IgD-negative memory B cell (primary cell): Measurements from ENCODE around the gene SLC6A12. TPM values are rescaled to one million over a fixed set of nuclear protein-coding genes. Genes with fewer than 3 reads are reported as not detected.

ENCODE experiments used
- H3K27ac Mint-ChIP-seq, 3 donors: one replicate each; pipeline ENCODE4 v1.8.0; 2020 to 2022; ENCODE audit warnings: mild to moderate bottlenecking in 3 of 3, mixed read lengths in 3 of 3, moderate library complexity in 1 of 3
- H3K27me3 Mint-ChIP-seq: one replicate; pipeline ENCODE4 v1.8.0; 2021; ENCODE audit warnings: mixed read lengths
- H3K36me3 Mint-ChIP-seq: one replicate; pipeline ENCODE4 v1.8.0; 2020; ENCODE audit warnings: mild to moderate bottlenecking, mixed read lengths
- H3K4me1 Mint-ChIP-seq, 3 donors: one replicate each; pipeline ENCODE4 v1.8.0; 2020 to 2022; ENCODE audit warnings: mixed read lengths in 3 of 3, mild to moderate bottlenecking in 1 of 3
- H3K4me3 Mint-ChIP-seq, 4 donors: one replicate each; pipeline ENCODE4 v1.8.0; 2020 to 2022; ENCODE audit warnings: mild to moderate bottlenecking in 4 of 4, mixed read lengths in 4 of 4, moderate library complexity in 3 of 4
- H3K9me3 Mint-ChIP-seq, 3 donors: one replicate each; pipeline ENCODE4 v1.8.0; 2020 to 2021; ENCODE audit warnings: mixed read lengths in 3 of 3, mild to moderate bottlenecking in 1 of 3
- polyA plus RNA-seq: library from polyadenylated mRNA; unstranded; fragments of 300-500 nt; fragmentation: Illumina TruSeq; gene quantifications from one replicate; pipeline ENCODE4 v1.2.3, GENCODE V29; 2021

SLC6A12 gene
- polyA plus RNA-seq, 1 donor from 2014 or later: not detected

DNA sequence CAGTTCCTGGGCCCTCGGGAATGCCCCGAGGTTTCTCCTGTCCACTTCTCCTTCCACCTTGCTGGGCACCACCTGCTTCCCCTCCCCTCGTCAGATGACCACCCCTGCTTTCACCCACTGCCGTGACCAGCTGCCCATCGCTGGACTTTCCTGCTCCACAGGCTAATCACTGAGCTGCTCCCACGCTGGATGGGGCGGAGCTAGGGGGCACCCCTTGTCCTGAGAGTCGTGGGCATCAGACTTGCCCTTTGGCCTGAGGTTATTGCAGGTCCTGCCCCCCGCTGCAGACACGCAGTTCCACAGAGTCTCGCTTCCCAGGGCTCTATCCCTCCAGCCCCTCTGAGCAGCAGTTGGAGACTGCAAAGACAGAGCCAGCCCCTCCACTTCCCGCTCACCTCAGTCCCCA is 427 bp downstream of the SLC6A12 start:
- no peaks in the 10 kb centered on the region for H3K36me3 Mint-ChIP-seq
- no peak overlapping the region for H3K27ac Mint-ChIP-seq
- H3K27me3 Mint-ChIP-seq: peaks cover 41% of the 10 kb centered on the region
- peaks cover 0 to 8% (median 5%) of the 10 kb centered on the region in 3 donors for H3K4me1 Mint-ChIP-seq
- peaks cover 0 to 1% (median 0%) of the 10 kb centered on the region in 3 donors for H3K9me3 Mint-ChIP-seq
- H3K4me3 Mint-ChIP-seq: peak overlapping the region in 1 of 4 donors; percentile 15

DNA sequence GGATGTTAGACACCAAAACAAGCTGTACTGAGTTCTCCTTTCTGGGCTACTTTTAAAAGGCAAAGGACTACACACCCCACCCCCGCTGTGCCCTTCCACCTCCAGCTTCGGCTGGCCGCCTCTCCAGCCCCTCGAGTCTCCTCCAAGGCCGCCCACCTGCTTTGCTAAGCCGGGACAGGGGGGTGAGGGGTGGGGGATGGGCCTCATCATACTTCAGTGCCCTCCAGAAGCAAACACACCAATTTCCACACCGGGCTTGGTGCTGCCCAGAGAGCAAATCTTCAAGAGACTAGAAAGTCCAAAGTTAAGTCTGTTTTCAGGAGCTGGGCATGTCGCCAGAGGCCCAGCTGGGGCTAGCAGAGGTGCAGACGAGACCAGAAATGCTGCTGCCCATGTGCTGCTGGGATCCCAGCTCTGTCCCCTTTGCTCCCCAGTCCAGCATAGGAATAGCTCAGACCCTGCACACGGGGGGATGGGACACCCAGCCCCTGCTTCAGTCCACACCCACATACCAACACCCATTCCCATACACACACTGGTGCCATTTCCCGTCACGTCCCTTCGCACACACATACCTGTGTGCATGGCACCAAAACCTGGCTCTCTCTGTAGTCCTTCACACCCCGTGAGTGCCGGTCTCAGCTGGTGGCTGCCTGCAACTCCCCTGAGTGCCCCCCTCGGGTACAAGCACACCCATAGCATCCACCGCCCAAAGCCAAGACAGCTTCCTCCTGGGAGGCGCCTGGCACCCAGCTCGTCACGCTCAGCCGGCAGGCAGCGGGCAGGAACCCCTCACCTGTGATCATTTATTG is 1.0 kb downstream of the SLC6A12 start:
- Mint-ChIP-seq H3K27me3 (peaks cover 38% of the 10 kb centered on the region), H3K4me3 (peak overlapping the region in 2 of 4 donors; percentile 28 to 74), H3K27ac (no peak overlapping the region), H3K4me1 (peaks cover 0 to 8% (median 5%) of the 10 kb centered on the region in 3 donors), H3K9me3 (peaks cover 0 to 1% (median 0%) of the 10 kb centered on the region in 3 donors), H3K36me3 (no peaks in the 10 kb centered on the region)

DNA sequence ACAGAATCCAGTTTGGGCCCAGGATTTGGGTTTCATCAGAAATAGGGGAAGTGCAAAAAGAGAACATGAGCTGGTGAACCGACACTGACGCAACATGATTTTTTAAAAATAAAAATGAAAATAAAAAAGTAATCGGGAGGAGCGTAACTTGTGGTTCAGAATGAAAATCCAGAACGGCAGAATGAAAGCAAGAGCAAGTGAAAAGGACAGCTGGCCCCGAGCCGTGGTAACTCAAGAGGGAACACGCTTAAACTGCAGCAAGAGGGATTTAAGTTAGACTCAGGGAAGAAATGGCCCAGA is 1.6 kb downstream of the SLC6A12 start:
- Mint-ChIP-seq H3K36me3 (no peaks in the 10 kb centered on the region), H3K9me3 (peaks cover 0 to 1% (median 0%) of the 10 kb centered on the region in 3 donors), H3K27me3 (peaks cover 36% of the 10 kb centered on the region), H3K4me3 (peak overlapping the region in 2 of 4 donors; percentile 74 to 79), H3K27ac (no peak overlapping the region), H3K4me1 (peaks cover 0 to 8% (median 5%) of the 10 kb centered on the region in 3 donors)

DNA sequence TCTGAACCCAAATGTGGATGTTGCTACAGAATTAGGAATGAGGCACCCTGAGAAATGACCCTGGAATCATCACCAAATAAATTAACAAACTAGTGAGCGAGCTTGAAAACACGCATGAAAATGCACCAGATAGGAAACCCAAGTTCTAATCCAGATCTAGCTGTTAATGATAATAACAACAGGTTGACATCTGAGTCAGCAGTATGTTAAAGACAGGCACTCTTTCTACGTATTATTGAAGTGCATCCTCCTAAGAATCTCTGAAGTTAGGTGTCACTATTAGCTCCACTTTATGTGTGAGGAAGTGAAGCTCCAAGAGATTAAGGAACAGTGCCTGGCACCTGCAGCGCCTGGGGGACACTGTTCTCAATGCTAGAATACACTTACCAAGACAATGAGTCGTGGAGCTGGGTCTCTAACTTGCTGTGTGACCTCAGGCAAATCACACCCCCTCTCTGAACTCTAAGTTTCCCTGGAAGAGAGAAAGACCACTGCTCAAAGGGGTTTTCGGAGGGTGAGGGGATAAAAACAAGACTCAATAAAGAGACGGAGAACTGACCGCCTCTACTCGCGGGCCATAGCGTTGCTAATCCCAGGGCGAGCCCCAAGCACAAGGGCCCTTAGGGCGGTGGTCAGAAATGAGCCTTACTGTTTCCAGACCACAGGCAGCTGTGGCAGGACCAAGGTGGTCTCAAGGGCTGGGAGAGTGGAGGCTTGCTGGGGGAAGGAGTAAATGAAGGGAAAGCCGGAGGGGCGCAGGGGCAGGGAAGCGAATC is 2.1 kb downstream of the SLC6A12 start:
- Mint-ChIP-seq H3K4me1 (peaks cover 0 to 8% (median 5%) of the 10 kb centered on the region in 3 donors), H3K4me3 (peak overlapping the region in 2 of 4 donors; percentile 17 to 79), H3K9me3 (no peaks in the 10 kb centered on the region), H3K36me3 (peaks cover 3% of the 10 kb centered on the region), H3K27me3 (peaks cover 34% of the 10 kb centered on the region), H3K27ac (peak overlapping the region in 1 of 3 donors; percentile 39)

DNA sequence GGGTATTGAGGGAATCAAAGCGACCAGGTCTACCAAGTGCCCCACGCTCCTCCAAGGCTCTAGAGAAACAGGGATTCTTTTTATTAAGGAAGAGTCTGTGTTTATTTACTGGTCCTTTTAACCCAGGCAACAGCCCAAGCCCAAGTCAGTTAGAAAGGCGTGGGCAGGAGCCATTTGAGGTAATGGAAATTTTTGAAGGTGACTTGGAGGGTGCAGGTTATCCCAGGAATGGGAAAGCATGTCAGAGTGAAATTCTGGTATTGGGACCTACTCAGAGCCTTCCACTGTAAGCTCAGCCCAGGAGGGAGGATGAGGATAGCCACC is 2.9 kb downstream of the SLC6A12 start:
- Mint-ChIP-seq H3K36me3 (peaks cover 3% of the 10 kb centered on the region), H3K27me3 (peaks cover 37% of the 10 kb centered on the region), H3K9me3 (peaks cover 0 to 4% (median under 1%) of the 10 kb centered on the region in 3 donors), H3K27ac (no peak overlapping the region), H3K4me3 (no peak overlapping the region), H3K4me1 (peaks cover 0 to 8% (median 5%) of the 10 kb centered on the region in 3 donors)

DNA sequence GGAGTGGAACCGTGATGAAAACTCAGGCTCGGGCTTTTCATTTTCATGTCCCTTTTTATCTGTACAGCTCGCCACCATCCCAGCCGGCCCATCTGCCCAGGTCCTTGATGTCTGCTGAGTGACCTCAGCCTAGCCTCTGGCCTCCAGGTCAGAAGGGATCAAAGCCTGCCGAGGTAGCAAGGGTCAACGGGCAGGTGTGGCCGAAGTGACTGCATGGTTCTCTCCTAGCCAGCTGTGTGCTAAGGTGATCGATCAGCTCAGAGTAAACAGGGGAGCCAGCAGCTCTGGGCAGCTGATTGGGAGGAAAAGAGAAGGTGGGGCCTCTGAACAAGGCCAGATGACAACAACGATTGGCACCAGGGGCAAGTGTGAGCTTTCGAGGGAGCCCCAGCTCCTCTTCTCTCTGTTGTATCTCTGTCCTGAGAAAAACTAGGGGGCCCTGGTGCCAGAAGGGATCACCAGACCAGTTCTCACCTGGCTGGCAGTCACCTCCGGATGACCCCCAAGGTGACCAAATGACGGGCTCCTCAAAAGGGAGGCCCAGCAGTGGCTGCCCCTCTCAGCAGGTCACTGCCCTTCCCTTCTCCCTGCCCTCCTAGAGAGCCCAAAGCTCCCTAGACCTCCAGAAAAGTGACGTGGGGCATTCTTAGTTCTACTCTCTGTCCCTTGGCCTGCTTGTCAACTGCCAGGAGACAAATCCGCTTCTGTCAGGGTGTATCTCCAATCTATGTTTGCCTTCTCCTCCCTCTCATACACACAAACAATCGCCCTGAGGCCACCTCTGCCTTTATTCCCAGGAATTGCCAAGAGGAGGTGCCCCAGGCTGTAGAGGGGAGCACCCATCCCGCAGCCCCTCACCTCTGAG is 3.4 kb downstream of the SLC6A12 start:
- Mint-ChIP-seq H3K27me3 (peaks cover 41% of the 10 kb centered on the region), H3K4me3 (no peak overlapping the region), H3K27ac (no peak overlapping the region)

DNA sequence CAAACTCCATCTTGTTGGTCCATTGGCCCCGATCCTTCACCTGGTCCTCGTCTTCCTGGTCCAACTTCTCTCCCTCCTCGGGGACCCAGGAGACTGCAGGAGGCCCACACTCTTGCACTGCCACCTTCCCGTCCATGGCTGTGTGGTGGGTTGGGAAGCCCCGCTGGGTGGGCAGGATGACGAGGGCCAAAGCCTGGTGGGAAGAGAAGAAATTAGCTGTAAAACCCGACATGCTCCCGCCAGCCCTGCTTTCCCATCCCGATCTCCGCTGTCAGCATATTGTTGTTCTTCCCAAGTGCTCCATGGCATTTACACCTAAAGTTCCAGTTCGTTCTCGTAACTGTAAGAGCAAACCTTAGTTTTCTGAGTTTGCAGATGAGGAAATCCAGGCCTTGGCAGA is 4.1 kb downstream of the SLC6A12 start:
- Mint-ChIP-seq H3K4me3 (no peak overlapping the region), H3K27ac (no peak overlapping the region), H3K36me3 (peaks cover 3% of the 10 kb centered on the region), H3K27me3 (peaks cover 46% of the 10 kb centered on the region), H3K9me3 (peaks cover 0 to 7% (median 2%) of the 10 kb centered on the region in 3 donors), H3K4me1 (peaks cover 0 to 8% (median 5%) of the 10 kb centered on the region in 3 donors)

More for the DNA sequence above, 3.4 kb downstream of the SLC6A12 start:
- peaks cover 0 to 7% (median 2%) of the 10 kb centered on the region in 3 donors for H3K9me3 Mint-ChIP-seq
- peaks cover 3% of the 10 kb centered on the region for H3K36me3 Mint-ChIP-seq
- H3K4me1 Mint-ChIP-seq: peaks cover 0 to 8% (median 5%) of the 10 kb centered on the region in 3 donors

DNA sequence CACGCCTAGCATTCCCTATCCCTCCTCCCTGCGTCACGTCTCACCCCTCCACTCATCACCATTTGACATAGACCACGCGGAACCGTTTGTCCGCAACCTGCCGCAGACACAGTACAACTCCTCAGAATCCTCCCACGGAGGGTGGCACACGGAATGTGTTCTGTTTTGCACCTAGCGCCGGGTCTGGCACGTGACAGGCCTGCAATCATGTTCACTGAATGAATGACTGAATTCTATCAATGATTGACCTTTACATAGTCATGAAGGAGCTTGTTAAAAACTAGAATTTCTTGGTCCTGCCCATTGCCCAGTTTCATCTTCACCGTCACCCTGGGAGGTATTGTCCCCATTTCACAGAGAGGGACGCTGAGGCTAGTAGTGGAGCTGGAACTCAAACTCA is 4.7 kb downstream of the SLC6A12 start:
- Mint-ChIP-seq H3K4me1 (peaks cover 0 to 8% (median 5%) of the 10 kb centered on the region in 3 donors), H3K9me3 (peaks cover 0 to 7% (median 2%) of the 10 kb centered on the region in 3 donors), H3K27me3 (peaks cover 51% of the 10 kb centered on the region), H3K36me3 (peaks cover 3% of the 10 kb centered on the region), H3K27ac (no peak overlapping the region), H3K4me3 (no peak overlapping the region)

DNA sequence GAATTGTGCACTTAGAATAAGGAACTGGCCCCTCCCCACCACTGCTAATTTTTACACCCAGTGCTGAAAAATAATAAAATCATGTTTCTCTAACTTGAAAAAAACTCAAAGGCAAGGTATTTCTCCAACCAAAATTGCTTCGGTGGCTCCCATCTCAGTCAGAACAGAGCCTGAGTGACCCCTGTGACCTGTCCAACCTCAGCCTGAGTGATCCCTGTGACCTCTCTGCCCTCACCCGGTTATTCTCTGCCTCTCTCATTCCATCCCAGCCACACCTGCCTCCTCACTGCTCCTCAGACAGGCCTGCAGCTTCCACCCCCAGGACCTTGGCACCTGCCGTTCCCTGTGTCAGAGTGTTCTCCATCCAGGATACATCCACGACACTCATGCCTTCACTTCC is 5.1 kb downstream of the SLC6A12 start:
- peaks cover 3% of the 10 kb centered on the region for H3K36me3 Mint-ChIP-seq
- H3K27ac Mint-ChIP-seq: no peak overlapping the region
- peaks cover 0 to 7% (median 2%) of the 10 kb centered on the region in 3 donors for H3K9me3 Mint-ChIP-seq
- no peak overlapping the region for H3K4me3 Mint-ChIP-seq
- H3K4me1 Mint-ChIP-seq: peaks cover 0 to 8% (median 5%) of the 10 kb centered on the region in 3 donors
- H3K27me3 Mint-ChIP-seq: peaks cover 50% of the 10 kb centered on the region

DNA sequence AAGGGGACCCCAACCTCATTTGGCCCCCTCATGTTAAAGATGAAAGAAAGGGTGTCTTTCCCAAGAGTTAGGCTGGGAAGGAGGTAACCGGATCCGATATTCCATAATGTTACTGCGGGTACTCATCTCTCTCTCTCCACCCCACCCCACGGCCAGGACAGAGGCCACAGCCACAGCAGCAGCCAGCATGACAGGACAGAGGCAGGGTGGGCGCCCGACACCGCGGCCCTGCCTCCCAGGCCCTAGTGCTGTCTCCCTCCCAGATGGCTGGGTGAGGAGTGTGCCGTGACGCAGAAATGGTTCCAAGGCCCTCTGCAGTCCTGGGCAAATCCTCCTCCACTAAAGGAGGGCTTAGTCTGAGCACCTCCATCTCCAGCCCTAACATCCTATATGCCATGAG is 6.2 kb downstream of the SLC6A12 start:
- H3K27ac Mint-ChIP-seq: no peak overlapping the region
- H3K9me3 Mint-ChIP-seq: peaks cover 0 to 7% (median 2%) of the 10 kb centered on the region in 3 donors
- H3K4me3 Mint-ChIP-seq: no peak overlapping the region
- H3K4me1 Mint-ChIP-seq: peaks cover 0 to 2% (median 0%) of the 10 kb centered on the region in 3 donors
- H3K27me3 Mint-ChIP-seq: peaks cover 41% of the 10 kb centered on the region
- peaks cover 3% of the 10 kb centered on the region for H3K36me3 Mint-ChIP-seq

DNA sequence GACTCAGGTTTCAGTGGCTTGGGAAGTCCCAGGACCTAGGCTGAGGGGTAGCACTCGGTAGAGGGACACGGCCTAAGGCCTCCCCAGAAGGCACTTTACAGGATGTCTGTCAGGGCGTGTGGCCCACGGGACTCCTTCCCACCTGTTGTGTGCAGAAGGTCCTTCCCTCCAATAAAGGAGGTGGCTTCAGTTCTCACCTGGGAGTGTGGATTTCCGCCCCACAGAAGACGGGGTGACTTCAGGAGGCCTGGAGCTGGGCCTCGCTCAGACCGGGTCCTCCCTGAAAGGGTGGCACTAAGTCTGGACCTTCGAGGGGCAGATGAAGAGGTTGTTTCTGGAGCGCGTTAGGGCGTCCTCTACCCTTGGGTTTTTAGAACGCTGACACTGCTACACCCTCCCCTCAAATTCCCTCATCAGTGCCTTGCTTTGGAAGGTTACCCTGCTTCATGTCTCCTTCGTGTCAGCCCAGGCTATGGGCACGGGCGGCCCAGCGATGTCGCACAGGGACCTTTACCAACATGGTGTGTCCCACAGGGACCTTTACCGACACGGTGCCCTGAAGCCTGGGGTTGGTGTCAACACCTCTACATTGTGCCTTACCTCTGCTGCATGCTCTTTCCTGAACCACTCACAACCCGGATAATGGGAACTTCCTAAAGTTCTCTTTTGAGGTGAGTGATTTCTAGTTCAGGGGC is 7.1 kb downstream of the SLC6A12 start:
- Mint-ChIP-seq H3K9me3 (peaks cover 0 to 7% (median 2%) of the 10 kb centered on the region in 3 donors), H3K27me3 (peaks cover 40% of the 10 kb centered on the region), H3K27ac (no peak overlapping the region), H3K36me3 (peaks cover 3% of the 10 kb centered on the region), H3K4me3 (no peak overlapping the region), H3K4me1 (peaks cover 0 to 2% (median 0%) of the 10 kb centered on the region in 3 donors)

DNA sequence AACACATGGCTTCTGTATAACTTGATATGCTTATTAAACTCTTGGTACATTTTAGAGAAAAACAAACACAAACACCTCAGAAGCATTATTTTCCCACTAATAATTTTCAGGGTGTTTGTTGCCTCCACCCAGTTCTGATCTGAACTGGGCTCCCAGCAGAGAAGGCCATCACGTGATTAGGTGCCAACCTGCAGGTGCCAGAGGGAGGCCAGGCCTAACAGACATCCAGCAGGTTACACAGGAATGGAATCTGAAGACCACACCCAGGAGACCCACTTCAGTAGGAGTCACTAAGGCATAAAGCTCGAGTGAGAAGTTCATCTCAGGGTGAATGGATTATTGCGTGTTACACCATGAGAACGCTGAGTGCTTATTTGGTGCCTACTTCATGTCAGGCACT is 8.9 kb downstream of the SLC6A12 start:
- Mint-ChIP-seq H3K36me3 (peaks cover 3% of the 10 kb centered on the region), H3K4me1 (peaks cover 0 to 2% (median 0%) of the 10 kb centered on the region in 3 donors), H3K9me3 (peaks cover 0 to 7% (median 2%) of the 10 kb centered on the region in 3 donors), H3K4me3 (no peak overlapping the region), H3K27me3 (peaks cover 32% of the 10 kb centered on the region), H3K27ac (no peak overlapping the region)

DNA sequence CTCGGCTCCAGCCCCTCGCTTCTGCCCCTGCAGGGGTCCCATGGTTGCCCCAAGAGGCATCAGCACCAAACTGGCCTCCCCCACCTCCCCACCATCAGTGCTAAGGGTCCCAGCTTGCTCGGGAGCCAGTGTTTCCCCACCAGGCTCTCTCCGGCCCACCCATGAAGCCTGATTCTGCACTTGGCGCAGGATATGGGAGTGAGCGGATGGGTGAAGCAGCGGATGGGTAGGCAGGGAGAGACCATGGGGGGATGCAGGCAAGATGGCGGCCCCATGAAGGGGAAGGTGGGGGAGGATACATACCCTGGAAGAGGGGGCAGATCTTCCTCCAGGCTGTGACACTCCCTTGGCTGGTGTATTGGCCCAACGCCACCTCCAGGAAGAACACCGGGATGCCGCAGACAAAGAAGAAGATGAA is 9.7 kb downstream of the SLC6A12 start:
- peaks cover 0 to 7% (median 2%) of the 10 kb centered on the region in 3 donors for H3K9me3 Mint-ChIP-seq
- H3K4me3 Mint-ChIP-seq: no peak overlapping the region
- H3K4me1 Mint-ChIP-seq: peaks cover 0 to 2% (median 0%) of the 10 kb centered on the region in 3 donors
- H3K27ac Mint-ChIP-seq: no peak overlapping the region
- peaks cover 3% of the 10 kb centered on the region for H3K36me3 Mint-ChIP-seq
- H3K27me3 Mint-ChIP-seq: peaks cover 28% of the 10 kb centered on the region
